OCI-M1 (cell line): ENCODE results near the gene LUC7L.
"Not testable (repeated sequence)": the region's sequence is repeated elsewhere in the genome, so short reads cannot be mapped to it uniquely, and the experiment has no call there.

Source experiments
- DNase-seq: peaks from one replicate; lab custom pipeline; 2025; lab: John Stamatoyannopoulos, UW

LUC7L gene

GRCh38 chr16:180101-180675 lies 49.1 kb downstream of the LUC7L start, which contains the start of gene HBQ1:
TSS of gene HBQ1 (plus strand) at chr16:180459. CDS start at chr16:180487, 28 bp downstream.
- DNase-seq, result peak; percentile 60

GRCh38 chr16:179211-180092 lies 49.8 kb downstream of the LUC7L start:
- no peak for DNase-seq

GRCh38 chr16:178668-179015 lies 50.6 kb downstream of the LUC7L start:
- DNase-seq, result no peak

GRCh38 chr16:177981-178667 lies 51.1 kb downstream of the LUC7L start:
- DNase-seq, result no peak

- no peak for DNase-seq
These were observed 51.8 kb downstream of the LUC7L start for GRCh38 chr16:177394-177822.

- not testable (repeated sequence) for DNase-seq
These were observed 52.5 kb downstream of the LUC7L start, which contains the start of gene HBA1 for GRCh38 chr16:176477-177382. TSS of gene HBA1 (plus strand) at chr16:176680. CDS start at chr16:176717, 37 bp downstream.

GRCh38 chr16:176006-176405 lies 53.2 kb downstream of the LUC7L start:
- DNase-seq, result not testable (repeated sequence)

GRCh38 chr16:175011-175949 lies 54.0 kb downstream of the LUC7L start:
- DNase-seq, result peak; percentile 66

- not testable (repeated sequence) for DNase-seq
These were observed 55.1 kb downstream of the LUC7L start for GRCh38 chr16:173928-174769.

GRCh38 chr16:173211-173854 lies 55.9 kb downstream of the LUC7L start:
- not testable (repeated sequence) for DNase-seq

- DNase-seq, result not testable (repeated sequence)
These were observed 56.8 kb downstream of the LUC7L start, which contains the start of gene HBA2 for GRCh38 chr16:172374-172941. TSS of gene HBA2 (plus strand) at chr16:172876. CDS start at chr16:172913, 37 bp downstream.

GRCh38 chr16:170788-171187 lies 58.5 kb downstream of the LUC7L start:
- no peak for DNase-seq

GRCh38 chr16:170088-170507 lies 59.2 kb downstream of the LUC7L start:
- not testable (repeated sequence) for DNase-seq

GRCh38 chr16:169014-169413 lies 60.2 kb downstream of the LUC7L start:
- DNase-seq, result no peak

- no peak for DNase-seq
These were observed 60.8 kb downstream of the LUC7L start for GRCh38 chr16:168424-168823.

- no peak for DNase-seq
These were observed 62.0 kb downstream of the LUC7L start for GRCh38 chr16:167122-167690.

GRCh38 chr16:166375-167121 lies 62.7 kb downstream of the LUC7L start:
- DNase-seq, result no peak
